ENCODE results near the gene TMEM43.

GRCh38 chr3:14181253-14181652 is 56.4 kb downstream of the TMEM43 start:
- no peak for TF ChIP-seq CTCF (optimal IDR thresholded peaks at IDR 0.05 in 1 of 3, IDR thresholded peaks at IDR 0.05 in 1 of 3, conservative IDR thresholded peaks at IDR 0.05 in 1 of 3; ENCODE audit: extremely low read depth in 1 of 3, insufficient read depth in 2 of 3, low read length in 3 of 3)
- TF ChIP-seq EZH2 (IDR thresholded peaks at IDR 0.05; ENCODE audit: low read length): no peak

Measured in keratinocyte (primary cell).